ENCODE results near the gene SRRD.
A peak's percentile ranks its signal among the peaks of the same experiment; 100 is the strongest.

Gene SRRD

GRCh38 chr22:26482161-26482560 is 1.5 kb upstream of the SRRD start:
- TF ChIP-seq, protein P1, sequence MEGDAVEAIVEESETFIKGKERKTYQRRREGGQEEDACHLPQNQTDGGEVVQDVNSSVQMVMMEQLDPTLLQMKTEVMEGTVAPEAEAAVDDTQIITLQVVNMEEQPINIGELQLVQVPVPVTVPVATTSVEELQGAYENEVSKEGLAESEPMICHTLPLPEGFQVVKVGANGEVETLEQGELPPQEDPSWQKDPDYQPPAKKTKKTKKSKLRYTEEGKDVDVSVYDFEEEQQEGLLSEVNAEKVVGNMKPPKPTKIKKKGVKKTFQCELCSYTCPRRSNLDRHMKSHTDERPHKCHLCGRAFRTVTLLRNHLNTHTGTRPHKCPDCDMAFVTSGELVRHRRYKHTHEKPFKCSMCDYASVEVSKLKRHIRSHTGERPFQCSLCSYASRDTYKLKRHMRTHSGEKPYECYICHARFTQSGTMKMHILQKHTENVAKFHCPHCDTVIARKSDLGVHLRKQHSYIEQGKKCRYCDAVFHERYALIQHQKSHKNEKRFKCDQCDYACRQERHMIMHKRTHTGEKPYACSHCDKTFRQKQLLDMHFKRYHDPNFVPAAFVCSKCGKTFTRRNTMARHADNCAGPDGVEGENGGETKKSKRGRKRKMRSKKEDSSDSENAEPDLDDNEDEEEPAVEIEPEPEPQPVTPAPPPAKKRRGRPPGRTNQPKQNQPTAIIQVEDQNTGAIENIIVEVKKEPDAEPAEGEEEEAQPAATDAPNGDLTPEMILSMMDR (conservative IDR thresholded peaks at IDR 0.05; ENCODE audit: control insufficient read depth, insufficient read depth, low read depth, low read length) = no peak
- no peak overlapping the region for H3K4me3 ChIP-seq (ENCODE audit: control insufficient read depth, low read depth, low read length)
- no peak for DNase-seq (ENCODE audit: low read depth)

DNA sequence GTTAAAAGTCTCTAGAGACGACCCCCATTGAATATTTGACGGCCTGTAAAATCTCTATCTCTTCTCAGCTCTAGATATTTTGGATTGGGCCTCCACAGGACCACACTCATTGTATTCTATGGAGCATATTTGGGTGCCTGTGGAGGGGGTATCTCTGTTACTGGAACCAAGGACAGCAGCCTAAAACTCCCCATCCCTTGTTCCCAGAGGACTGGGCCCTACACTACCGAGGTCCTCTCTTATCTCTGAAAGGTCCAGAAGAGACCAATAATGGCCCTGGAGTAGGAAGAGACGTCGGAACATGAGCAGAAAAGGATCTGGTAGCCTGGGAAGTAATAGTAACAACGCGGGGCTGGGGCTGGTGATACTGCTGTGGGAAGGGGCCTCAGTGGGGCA is 636 bp upstream of the SRRD start:
- no peak for DNase-seq (ENCODE audit: low read depth)
- TF ChIP-seq, protein P1 (conservative IDR thresholded peaks at IDR 0.05; ENCODE audit: control insufficient read depth, insufficient read depth, low read depth, low read length) = no peak
- peak overlapping the region; percentile 89 for H3K4me3 ChIP-seq (ENCODE audit: control insufficient read depth, low read depth, low read length)

GRCh38 chr22:26484360-26484706 is 656 bp downstream of the SRRD start:
- H3K4me3 ChIP-seq (ENCODE audit: control insufficient read depth, low read depth, low read length) = peak overlapping the region; percentile 92
- TF ChIP-seq, protein P1 (conservative IDR thresholded peaks at IDR 0.05; ENCODE audit: control insufficient read depth, insufficient read depth, low read depth, low read length) = no peak
- DNase-seq (ENCODE audit: low read depth) = peak; percentile 41

DNA sequence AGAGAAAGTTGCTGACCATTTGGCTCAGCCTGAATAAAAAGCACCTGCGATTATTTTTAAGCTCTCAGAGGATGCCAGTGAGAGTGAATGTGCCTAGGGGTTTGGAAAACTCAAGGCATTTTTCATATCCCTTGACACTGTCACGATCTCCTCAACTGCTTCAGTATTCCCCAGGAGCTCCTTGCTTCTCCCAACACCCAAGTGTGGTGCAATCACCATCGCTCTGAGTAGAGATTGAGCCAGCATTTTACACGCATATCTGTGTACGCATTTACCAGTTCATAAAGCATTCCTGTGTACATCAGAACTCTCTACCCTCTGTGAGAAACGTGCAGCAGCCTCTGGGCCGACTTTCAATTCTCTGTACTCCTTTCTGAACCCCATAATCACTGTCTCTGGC is 1.3 kb downstream of the SRRD start:
- DNase-seq (ENCODE audit: low read depth) = peak; percentile 45
- TF ChIP-seq, protein P1 (conservative IDR thresholded peaks at IDR 0.05; ENCODE audit: control insufficient read depth, insufficient read depth, low read depth, low read length) = no peak
- H3K4me3 ChIP-seq (ENCODE audit: control insufficient read depth, low read depth, low read length) = peak overlapping the region; percentile 10

GRCh38 chr22:26485806-26486390 is 2.2 kb downstream of the SRRD start:
- H3K4me3 ChIP-seq (ENCODE audit: control insufficient read depth, low read depth, low read length) = no peak overlapping the region
- TF ChIP-seq, protein P1 (conservative IDR thresholded peaks at IDR 0.05; ENCODE audit: control insufficient read depth, insufficient read depth, low read depth, low read length) = no peak
- DNase-seq (ENCODE audit: low read depth) = no peak

- DNase-seq (ENCODE audit: low read depth) = no peak
- TF ChIP-seq, protein P1 (conservative IDR thresholded peaks at IDR 0.05; ENCODE audit: control insufficient read depth, insufficient read depth, low read depth, low read length) = no peak
- H3K4me3 ChIP-seq (ENCODE audit: control insufficient read depth, low read depth, low read length) = no peak overlapping the region
Measured at GRCh38 chr22:26486394-26486793, 2.7 kb downstream of the SRRD start.

DNA sequence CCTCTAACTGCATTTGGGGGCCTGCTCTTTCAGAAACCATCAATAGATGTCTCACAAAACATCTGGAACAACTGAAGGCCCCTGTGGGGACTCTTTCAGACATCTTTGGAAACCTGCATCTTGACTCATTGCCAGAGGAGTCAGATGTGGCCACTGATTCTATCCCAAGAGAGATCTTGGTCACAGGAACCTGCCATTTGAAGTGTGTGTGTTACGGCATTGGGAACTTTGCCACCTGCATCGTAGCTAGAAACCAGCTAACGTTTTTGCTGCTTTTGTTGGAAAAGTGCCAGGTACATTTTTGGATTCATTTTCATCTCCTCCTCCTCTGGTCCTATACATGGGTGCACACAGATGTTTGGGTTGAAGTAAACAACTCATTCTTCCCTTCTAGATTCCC is 4.3 kb downstream of the SRRD start:
- peak; percentile 35 for DNase-seq (ENCODE audit: low read depth)
- H3K4me3 ChIP-seq (ENCODE audit: control insufficient read depth, low read depth, low read length) = no peak overlapping the region
- TF ChIP-seq, protein P1 (conservative IDR thresholded peaks at IDR 0.05; ENCODE audit: control insufficient read depth, insufficient read depth, low read depth, low read length) = no peak
